AG04449 (cell line): ENCODE measurements around the gene MCOLN1.

Source experiments
- CTCF ChIA-PET: fragments of 350-600 bp; formaldehyde crosslinking; extraction: SDS; loops from one replicate; lab custom pipeline; 2021; ENCODE audit warnings: antibody characterized with exemption; lab: Yijun Ruan, JAX
- POLR2A ChIA-PET: fragments of 400-600, 350-600 bp; formaldehyde crosslinking; extraction: SDS; loops from one replicate; lab custom pipeline; 2020; ENCODE audit warnings: antibody characterized with exemption, inconsistent platforms; lab: Yijun Ruan, JAX
- DNase-seq: peaks from one replicate; pipeline ENCODE4 v3.0.0-alpha.2; 2010; ENCODE audit warnings: low read depth, low spot score
- H3K4me3 ChIP-seq: 2 replicates; pipeline ENCODE4 v1.5.1; 2011; ENCODE audit warnings: low read depth, mild to moderate bottlenecking, control low read depth, low read length
- TF ChIP-seq, protein P1 (sequence below): IDR thresholded peaks from one replicate; pipeline ENCODE4 v1.5.1; 2011; ENCODE audit warnings: mild to moderate bottlenecking, moderate library complexity, low read length, control low read depth, inconsistent platforms; ENCODE audit not compliant: insufficient read depth; ENCODE audit errors: missing control alignments

Gene MCOLN1

DNA sequence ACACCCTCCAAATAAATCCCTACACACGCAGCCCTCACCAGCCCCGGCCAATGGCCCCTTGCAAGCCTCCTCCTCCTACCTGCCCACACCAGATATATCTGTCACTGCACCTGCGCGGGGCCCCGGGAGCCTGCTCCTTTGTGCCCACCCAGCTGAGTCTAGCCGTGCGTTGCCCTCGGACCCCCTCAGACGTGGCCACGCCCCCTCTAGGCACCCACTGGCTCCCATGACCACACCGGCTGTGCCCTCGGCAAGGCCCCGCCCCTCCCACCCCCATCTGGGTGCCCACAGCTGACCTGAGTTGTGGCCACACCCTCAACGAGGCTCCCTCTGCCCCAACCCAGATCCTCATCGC lies 6.8 kb downstream of the MCOLN1 start:
- no peak for DNase-seq
- TF ChIP-seq, protein P1, sequence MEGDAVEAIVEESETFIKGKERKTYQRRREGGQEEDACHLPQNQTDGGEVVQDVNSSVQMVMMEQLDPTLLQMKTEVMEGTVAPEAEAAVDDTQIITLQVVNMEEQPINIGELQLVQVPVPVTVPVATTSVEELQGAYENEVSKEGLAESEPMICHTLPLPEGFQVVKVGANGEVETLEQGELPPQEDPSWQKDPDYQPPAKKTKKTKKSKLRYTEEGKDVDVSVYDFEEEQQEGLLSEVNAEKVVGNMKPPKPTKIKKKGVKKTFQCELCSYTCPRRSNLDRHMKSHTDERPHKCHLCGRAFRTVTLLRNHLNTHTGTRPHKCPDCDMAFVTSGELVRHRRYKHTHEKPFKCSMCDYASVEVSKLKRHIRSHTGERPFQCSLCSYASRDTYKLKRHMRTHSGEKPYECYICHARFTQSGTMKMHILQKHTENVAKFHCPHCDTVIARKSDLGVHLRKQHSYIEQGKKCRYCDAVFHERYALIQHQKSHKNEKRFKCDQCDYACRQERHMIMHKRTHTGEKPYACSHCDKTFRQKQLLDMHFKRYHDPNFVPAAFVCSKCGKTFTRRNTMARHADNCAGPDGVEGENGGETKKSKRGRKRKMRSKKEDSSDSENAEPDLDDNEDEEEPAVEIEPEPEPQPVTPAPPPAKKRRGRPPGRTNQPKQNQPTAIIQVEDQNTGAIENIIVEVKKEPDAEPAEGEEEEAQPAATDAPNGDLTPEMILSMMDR: no peak
- no peak overlapping the region for H3K4me3 ChIP-seq
- ChIA-PET CTCF (no interaction called here), POLR2A (no interaction called here)

DNA sequence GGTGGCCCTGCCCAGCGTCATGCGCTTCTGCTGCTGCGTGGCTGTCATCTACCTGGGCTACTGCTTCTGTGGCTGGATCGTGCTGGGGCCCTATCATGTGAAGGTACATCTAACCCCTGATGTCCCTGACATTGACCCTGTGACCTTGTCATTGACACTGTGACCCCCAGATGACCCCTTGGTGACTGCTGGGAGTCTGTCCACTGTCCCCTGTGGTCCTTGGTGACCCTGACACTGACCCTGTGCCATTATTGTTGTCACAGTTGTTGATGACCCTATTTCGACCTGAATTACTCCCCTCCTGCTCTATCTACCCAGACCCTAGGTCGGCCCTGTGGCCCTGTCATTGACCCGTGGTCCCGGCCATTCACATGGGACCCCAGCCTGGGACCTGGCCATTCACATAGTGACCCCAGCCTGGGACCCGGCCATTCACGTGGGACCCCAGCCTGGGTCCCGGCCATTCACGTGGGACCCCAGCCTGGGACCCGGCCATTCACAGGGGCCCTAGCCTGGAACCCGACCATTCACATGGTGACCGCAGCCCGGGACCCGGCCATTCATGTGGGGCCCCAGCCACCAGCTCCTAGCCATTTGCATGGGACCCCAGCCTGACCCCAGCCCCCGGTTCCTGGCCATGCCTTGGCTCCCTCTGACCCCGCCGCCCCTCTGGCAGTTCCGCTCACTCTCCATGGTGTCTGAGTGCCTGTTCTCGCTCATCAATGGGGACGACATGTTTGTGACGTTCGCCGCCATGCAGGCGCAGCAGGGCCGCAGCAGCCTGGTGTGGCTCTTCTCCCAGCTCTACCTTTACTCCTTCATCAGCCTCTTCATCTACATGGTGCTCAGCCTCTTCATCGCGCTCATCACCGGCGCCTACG lies 7.4 kb downstream of the MCOLN1 start:
- no peak overlapping the region for H3K4me3 ChIP-seq
- CTCF ChIA-PET: interaction anchor here (5.7 kb wide), 1 partner anchor 175 kb away, joined by 37 read pairs; no protein-coding TSS in a partner anchor
- DNase-seq: no peak
- POLR2A ChIA-PET: no interaction called here
- TF ChIP-seq, protein P1: no peak

DNA sequence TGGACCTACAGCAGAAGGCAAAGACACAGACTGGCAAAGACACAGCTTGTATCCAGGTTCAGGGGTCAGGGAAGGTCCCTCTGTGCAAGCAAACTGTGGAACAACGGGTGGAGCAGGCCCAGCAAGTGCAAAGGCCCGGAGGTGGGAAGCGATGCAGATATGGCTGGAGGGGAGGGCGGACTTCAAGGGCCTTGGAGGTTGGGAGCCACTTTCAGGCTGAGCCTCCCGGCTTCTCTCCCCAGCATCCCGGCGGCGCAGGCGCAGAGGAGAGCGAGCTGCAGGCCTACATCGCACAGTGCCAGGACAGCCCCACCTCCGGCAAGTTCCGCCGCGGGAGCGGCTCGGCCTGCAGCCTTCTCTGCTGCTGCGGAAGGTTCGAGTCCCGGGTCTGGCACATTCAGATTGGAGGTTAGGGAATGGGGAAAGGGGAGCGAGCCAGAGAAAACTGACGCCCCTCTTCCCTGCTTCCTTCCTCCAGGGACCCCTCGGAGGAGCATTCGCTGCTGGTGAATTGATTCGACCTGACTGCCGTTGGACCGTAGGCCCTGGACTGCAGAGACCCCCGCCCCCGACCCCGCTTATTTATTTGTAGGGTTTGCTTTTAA lies 11.0 kb downstream of the MCOLN1 start:
- POLR2A ChIA-PET: interaction anchor here (4.2 kb wide), 1 partner anchor 10 kb away, joined by 42 read pairs; the partner anchor contains the start of gene MCOLN1
- CTCF ChIA-PET: interaction anchor here (2.7 to 5.7 kb wide), 2 partner anchors 11 to 179 kb away, joined by 11 to 37 read pairs; partner anchors contain the start of gene MCOLN1
- TF ChIP-seq, protein P1: no peak
- H3K4me3 ChIP-seq: peak overlapping the region; percentile 99
- DNase-seq: no peak

DNA sequence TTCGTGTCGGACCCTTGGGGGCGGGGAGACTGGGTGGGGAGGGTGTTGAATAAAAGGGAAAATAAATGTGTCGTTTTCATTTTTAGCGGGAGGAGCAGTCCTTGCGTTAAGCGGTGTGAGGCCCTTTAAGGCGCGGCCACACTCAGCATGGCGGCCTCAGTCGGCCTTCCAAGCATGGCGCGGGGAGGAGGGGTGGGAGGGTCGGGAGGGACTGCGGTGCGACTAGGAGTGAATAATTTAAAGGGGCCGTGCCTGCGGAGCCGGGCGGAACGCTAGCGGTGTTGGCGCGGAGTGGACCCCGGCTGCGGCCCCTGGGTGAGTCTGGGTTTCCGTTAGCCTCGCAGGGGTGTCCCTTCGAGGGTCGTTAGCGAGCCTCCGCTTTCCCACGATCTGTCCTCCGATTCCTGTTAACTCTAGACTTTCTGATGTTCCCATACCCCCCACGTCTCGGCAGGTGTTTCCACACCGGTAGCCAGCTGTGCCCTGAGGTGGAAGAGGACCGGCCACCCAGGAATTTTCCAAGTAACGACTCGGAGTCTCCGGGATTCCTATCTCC lies 11.6 kb downstream of the MCOLN1 start:
- TF ChIP-seq, protein P1: no peak
- peak overlapping the region; percentile 99 for H3K4me3 ChIP-seq
- ChIA-PET CTCF (interaction anchor here (0.9 to 5.7 kb wide), 5 partner anchors 11 to 179 kb away, joined by 3 to 37 read pairs (median 5); partner anchors contain the start of gene MCOLN1), POLR2A (interaction anchor here (1.2 to 4.2 kb wide), 3 partner anchors 11 to 180 kb away, joined by 4 to 42 read pairs (median 5); partner anchors contain the start of gene MCOLN1)
- DNase-seq: no peak

DNA sequence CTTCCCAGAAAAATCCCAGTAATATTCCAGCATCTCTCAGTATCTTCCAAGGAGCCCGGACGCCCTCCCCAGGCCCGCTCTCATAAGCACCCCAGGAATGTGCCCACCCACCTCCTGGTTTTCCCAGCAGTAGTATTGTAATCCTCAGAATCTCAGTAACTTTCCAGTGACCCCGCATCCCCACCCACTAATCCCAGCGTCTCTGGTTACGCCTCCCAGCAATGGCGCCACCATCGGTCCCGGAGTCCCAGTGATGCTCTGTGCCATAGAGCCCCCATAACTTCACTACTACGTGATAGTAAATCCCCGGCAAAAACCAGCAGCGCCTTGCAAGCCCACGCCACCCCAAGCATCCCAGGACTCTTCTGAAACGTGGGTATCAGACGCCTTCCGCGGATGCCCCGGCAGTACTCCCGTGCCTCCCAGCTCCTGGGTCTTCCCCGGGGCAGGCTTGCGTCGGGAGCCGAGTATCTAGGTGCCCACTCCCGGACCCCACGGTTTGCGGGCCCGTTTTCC lies 12.2 kb downstream of the MCOLN1 start:
- TF ChIP-seq, protein P1: peak; percentile 31
- ChIA-PET CTCF (interaction anchor here (0.9 to 5.7 kb wide), 6 partner anchors 12 to 180 kb away, joined by 3 to 37 read pairs (median 4); partner anchors contain the start of gene MCOLN1), POLR2A (interaction anchor here (1.1 to 4.2 kb wide), 4 partner anchors 11 to 180 kb away, joined by 4 to 42 read pairs (median 6); partner anchors contain the start of gene MCOLN1)
- peak overlapping the region; percentile 99 for H3K4me3 ChIP-seq
- no peak for DNase-seq
